Kidney (tissue), 14 donors: Measurements from ENCODE around the gene TMEM114. TPM values are rescaled to one million over a fixed set of nuclear protein-coding genes. Genes with fewer than 3 reads are reported as not detected.

ENCODE experiments used
- DNase-seq, 5 donors: peaks; one replicate each; pipeline ENCODE4 v3.0.0-alpha.2; 2013 to 2020
- FAIRE-seq: peaks from 2 replicates; lab custom pipeline; 2012; peaks lifted over from hg19 to GRCh38; lab: Jason Lieb, UNC
- H3K27ac ChIP-seq, 2 donors: one replicate each; pipeline ENCODE4 v1.7.0; 2013; ENCODE audit warnings: low read depth in 2 of 2, low read length in 2 of 2, inconsistent platforms in 1 of 2
- H3K27me3 ChIP-seq: one replicate; pipeline ENCODE4 v1.7.1; 2013; ENCODE audit warnings: low read length, inconsistent platforms; ENCODE audit not compliant: control insufficient read depth, insufficient read depth
- H3K36me3 ChIP-seq, 3 donors: one replicate each; pipeline versions ENCODE4 v1.7.0 to v1.7.1; 2013; ENCODE audit warnings: low read length in 3 of 3, control low read depth in 1 of 3, inconsistent platforms in 1 of 3; ENCODE audit not compliant: insufficient read depth in 3 of 3, control insufficient read depth in 2 of 3
- H3K4me1 ChIP-seq, 3 donors: one replicate each; pipeline versions ENCODE4 v1.7.0 to v1.7.1; 2013; ENCODE audit warnings: low read length in 3 of 3, inconsistent platforms in 1 of 3, low read depth in 1 of 3; ENCODE audit not compliant: control insufficient read depth in 2 of 3, insufficient read depth in 2 of 3
- H3K4me3 ChIP-seq, 3 donors: one replicate each; pipeline versions ENCODE4 v1.7.0 to v1.8.1; 2013; ENCODE audit warnings: low read length in 3 of 3, control low read depth in 1 of 3, inconsistent platforms in 1 of 3
- H3K9ac ChIP-seq, 3 donors: one replicate each; pipeline versions ENCODE4 v1.7.0 to v1.7.1; 2013; ENCODE audit warnings: low read length in 3 of 3, control low read depth in 1 of 3, inconsistent platforms in 1 of 3
- H3K9me3 ChIP-seq, 3 donors: one replicate each; pipeline versions ENCODE4 v1.7.0 to v1.7.1; 2013; ENCODE audit warnings: low read length in 3 of 3, control low read depth in 1 of 3, inconsistent platforms in 1 of 3; ENCODE audit not compliant: control insufficient read depth in 2 of 3, insufficient read depth in 1 of 3
- intact Hi-C: fragments of 100-400 bp; cut with DNase I; formaldehyde crosslinking; loops from one replicate; pipeline ENCODE4 v1.11.1; 2022
- polyA plus RNA-seq: library from polyadenylated mRNA; stranded (reverse); fragments of 350-450 nt; fragmentation: Illumina TruSeq; extraction: RNeasy Lipid Tissue Mini Kit (QIAGEN cat#74804); gene quantifications from one replicate; pipeline ENCODE4 v1.2.3, GENCODE V29; 2014; ENCODE audit warnings: low read depth, low replicate concordance; ENCODE audit not compliant: insufficient read depth
- total RNA-seq: library from RNA; stranded (reverse); fragmentation: NEBNext Ultra II Directional; extraction: Animal tissue kit (Norgen Biotek cat#: 25700); gene quantifications from one replicate; pipeline ENCODE4 v1.2.1, GENCODE V29; 2021
- TF ChIP-seq, protein P1 (sequence below): IDR thresholded peaks from 3 replicates; pipeline ENCODE4 v1.5.1; 2012; ENCODE audit warnings: mild to moderate bottlenecking, moderate library complexity, borderline replicate concordance; ENCODE audit not compliant: insufficient read depth; ENCODE audit errors: extremely low read depth
- donor health status: control.
- donor health status: control.
- donor health status: control.
- donor health status: control.
- donor health status: control.
- donor health status: DM: yes; HTN: yes; CAD: no.
- donor health status: Normal renal cell carcinoma (clear cell type).

The TMEM114 gene
- total and polyA plus RNA-seq, 2 donors from 2014 or later: not detected

DNA sequence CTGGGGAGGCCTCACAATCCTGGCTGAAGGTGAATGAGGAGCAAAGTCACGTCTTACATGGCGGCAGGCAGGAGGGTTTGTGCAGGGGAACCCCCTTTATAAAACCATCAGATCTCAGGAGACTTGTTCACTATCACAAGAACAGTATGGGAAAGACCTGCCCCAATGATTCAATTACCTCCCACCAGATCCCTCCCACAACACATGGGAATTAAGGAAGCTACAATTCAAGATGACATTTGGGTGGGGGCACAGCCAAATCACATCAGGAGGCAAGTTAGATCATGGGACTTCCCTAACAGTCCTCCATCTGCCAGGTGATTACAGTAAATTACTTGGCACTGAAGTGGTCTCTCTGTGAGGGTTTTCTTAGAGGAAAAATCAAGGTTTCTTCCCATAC, 5.3 kb downstream of the TMEM114 start:
- intact Hi-C loops: no loop called here
- Histone ChIP-seq H3K4me3 (no peak overlapping the region), H3K9ac (no peak overlapping the region), H3K9me3 (no peaks in the 10 kb centered on the region), H3K4me1 (no peaks in the 10 kb centered on the region), H3K27ac (no peak overlapping the region), H3K36me3 (no peaks in the 10 kb centered on the region), H3K27me3 (peaks cover 10% of the 10 kb centered on the region)
- TF ChIP-seq, protein P1, sequence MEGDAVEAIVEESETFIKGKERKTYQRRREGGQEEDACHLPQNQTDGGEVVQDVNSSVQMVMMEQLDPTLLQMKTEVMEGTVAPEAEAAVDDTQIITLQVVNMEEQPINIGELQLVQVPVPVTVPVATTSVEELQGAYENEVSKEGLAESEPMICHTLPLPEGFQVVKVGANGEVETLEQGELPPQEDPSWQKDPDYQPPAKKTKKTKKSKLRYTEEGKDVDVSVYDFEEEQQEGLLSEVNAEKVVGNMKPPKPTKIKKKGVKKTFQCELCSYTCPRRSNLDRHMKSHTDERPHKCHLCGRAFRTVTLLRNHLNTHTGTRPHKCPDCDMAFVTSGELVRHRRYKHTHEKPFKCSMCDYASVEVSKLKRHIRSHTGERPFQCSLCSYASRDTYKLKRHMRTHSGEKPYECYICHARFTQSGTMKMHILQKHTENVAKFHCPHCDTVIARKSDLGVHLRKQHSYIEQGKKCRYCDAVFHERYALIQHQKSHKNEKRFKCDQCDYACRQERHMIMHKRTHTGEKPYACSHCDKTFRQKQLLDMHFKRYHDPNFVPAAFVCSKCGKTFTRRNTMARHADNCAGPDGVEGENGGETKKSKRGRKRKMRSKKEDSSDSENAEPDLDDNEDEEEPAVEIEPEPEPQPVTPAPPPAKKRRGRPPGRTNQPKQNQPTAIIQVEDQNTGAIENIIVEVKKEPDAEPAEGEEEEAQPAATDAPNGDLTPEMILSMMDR: no peak
- DNase-seq (no peak), FAIRE-seq (no peak)

DNA sequence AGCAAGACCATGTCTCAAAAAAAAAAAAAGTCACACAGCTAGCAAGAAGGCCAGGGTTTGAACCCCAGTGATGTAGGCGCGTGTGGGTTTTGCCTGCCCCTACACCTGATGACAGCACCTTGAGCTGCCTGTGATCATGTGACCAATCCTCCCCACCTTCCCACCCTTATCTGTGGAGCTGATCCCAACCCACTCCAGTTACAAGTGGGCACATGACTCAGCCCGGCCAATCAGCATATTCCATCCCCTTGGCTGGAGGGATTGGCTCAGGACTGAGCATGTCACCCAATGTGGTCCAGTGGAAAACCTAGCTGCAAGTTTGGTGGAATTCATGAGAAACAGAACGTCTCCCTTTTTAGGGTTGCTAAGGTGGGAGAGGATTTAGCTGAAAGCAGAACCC, 6.6 kb downstream of the TMEM114 start:
- H3K27ac ChIP-seq: no peak overlapping the region
- H3K4me1 ChIP-seq: no peaks in the 10 kb centered on the region
- H3K9me3 ChIP-seq: no peaks in the 10 kb centered on the region
- no peak overlapping the region for H3K9ac ChIP-seq
- peaks cover 3% of the 10 kb centered on the region for H3K27me3 ChIP-seq
- DNase-seq (no peak), FAIRE-seq (no peak)
- H3K36me3 ChIP-seq: no peaks in the 10 kb centered on the region
- no peak overlapping the region for H3K4me3 ChIP-seq
- intact Hi-C loops: no loop called here
- TF ChIP-seq, protein P1: no peak

DNA sequence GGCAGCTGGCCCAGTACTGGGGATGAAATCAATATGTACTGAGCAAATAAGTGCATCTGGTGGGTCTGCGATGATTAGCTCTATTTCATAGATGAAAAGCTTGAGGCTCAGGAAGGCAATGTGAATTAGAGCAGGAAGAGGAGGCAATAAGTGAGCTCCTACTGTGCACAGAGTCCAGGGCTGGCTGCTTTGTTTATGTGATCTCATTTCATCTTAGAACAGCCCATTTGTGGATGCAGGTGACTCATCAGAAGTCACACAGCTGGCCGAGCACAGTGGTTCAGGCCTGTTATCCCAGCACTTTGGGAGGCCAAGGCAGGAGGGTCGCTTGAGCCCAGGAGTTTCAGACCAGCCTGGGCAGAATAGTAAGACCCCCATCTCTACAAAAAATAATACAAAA, 7.1 kb downstream of the TMEM114 start:
- TF ChIP-seq, protein P1: no peak
- no peaks in the 10 kb centered on the region for H3K36me3 ChIP-seq
- no peaks in the 10 kb centered on the region for H3K4me1 ChIP-seq
- H3K27me3 ChIP-seq: no peaks in the 10 kb centered on the region
- no peak overlapping the region for H3K4me3 ChIP-seq
- H3K9ac ChIP-seq: no peak overlapping the region
- FAIRE-seq (no peak), DNase-seq (no peak)
- intact Hi-C loops: no loop called here
- no peak overlapping the region for H3K27ac ChIP-seq
- no peaks in the 10 kb centered on the region for H3K9me3 ChIP-seq
